ENCODE results near the gene DUSP22.

Gene DUSP22

GRCh38 chr6:378958-379409, 86.7 kb downstream of the DUSP22 start:
- TF ChIP-seq SIN3A (IDR thresholded peaks at IDR 0.05; ENCODE audit: borderline replicate concordance, insufficient read depth, low read length): no peak
- TF ChIP-seq REST (IDR thresholded peaks at IDR 0.05; ENCODE audit: insufficient read depth in 1 of 2, low read depth in 2 of 2, low read length in 2 of 2): no peak
- TF ChIP-seq FOXP2 (optimal IDR thresholded peaks at IDR 0.05; ENCODE audit: borderline replicate concordance, extremely low read depth, extremely low read length, insufficient read depth): no peak
- TF ChIP-seq TAF1 (IDR thresholded peaks at IDR 0.05; ENCODE audit: borderline replicate concordance, insufficient read depth, low read length): no peak
- no peak for TF ChIP-seq POLR2AphosphoS5 (IDR thresholded peaks at IDR 0.05; ENCODE audit: low read depth, low read length)

GRCh38 chr6:379410-380181, 87.3 kb downstream of the DUSP22 start:
- TF ChIP-seq POLR2AphosphoS5 (IDR thresholded peaks at IDR 0.05; ENCODE audit: low read depth, low read length): no peak
- no peak for TF ChIP-seq FOXP2 (optimal IDR thresholded peaks at IDR 0.05; ENCODE audit: borderline replicate concordance, extremely low read depth, extremely low read length, insufficient read depth)
- no peak for TF ChIP-seq TAF1 (IDR thresholded peaks at IDR 0.05; ENCODE audit: borderline replicate concordance, insufficient read depth, low read length)
- no peak for TF ChIP-seq SIN3A (IDR thresholded peaks at IDR 0.05; ENCODE audit: borderline replicate concordance, insufficient read depth, low read length)
- no peak for TF ChIP-seq REST (IDR thresholded peaks at IDR 0.05; ENCODE audit: insufficient read depth in 1 of 2, low read depth in 2 of 2, low read length in 2 of 2)

- TF ChIP-seq FOXP2 (optimal IDR thresholded peaks at IDR 0.05; ENCODE audit: borderline replicate concordance, extremely low read depth, extremely low read length, insufficient read depth) (no peak), TAF1 (IDR thresholded peaks at IDR 0.05; ENCODE audit: borderline replicate concordance, insufficient read depth, low read length) (no peak), REST (IDR thresholded peaks at IDR 0.05; ENCODE audit: insufficient read depth in 1 of 2, low read depth in 2 of 2, low read length in 2 of 2) (no peak), SIN3A (IDR thresholded peaks at IDR 0.05; ENCODE audit: borderline replicate concordance, insufficient read depth, low read length) (no peak), POLR2AphosphoS5 (IDR thresholded peaks at IDR 0.05; ENCODE audit: low read depth, low read length) (no peak)
Observed at GRCh38 chr6:380234-381218, 88.2 kb downstream of the DUSP22 start.

GRCh38 chr6:381742-382461, 89.6 kb downstream of the DUSP22 start:
- TF ChIP-seq SIN3A (IDR thresholded peaks at IDR 0.05; ENCODE audit: borderline replicate concordance, insufficient read depth, low read length): no peak
- TF ChIP-seq TAF1 (IDR thresholded peaks at IDR 0.05; ENCODE audit: borderline replicate concordance, insufficient read depth, low read length): no peak
- no peak for TF ChIP-seq FOXP2 (optimal IDR thresholded peaks at IDR 0.05; ENCODE audit: borderline replicate concordance, extremely low read depth, extremely low read length, insufficient read depth)
- TF ChIP-seq POLR2AphosphoS5 (IDR thresholded peaks at IDR 0.05; ENCODE audit: low read depth, low read length): no peak
- no peak for TF ChIP-seq REST (IDR thresholded peaks at IDR 0.05; ENCODE audit: insufficient read depth in 1 of 2, low read depth in 2 of 2, low read length in 2 of 2)

All from PFSK-1 (cell line).